CD8-positive, alpha-beta memory T cell (primary cell): Measurements from ENCODE around the gene SORCS1. TPM values are rescaled to one million over a fixed set of nuclear protein-coding genes. Genes with fewer than 3 reads are reported as not detected.

Experiments
- CTCF ChIA-PET: fragments of 350-600 bp; sonication (Branson Sonifier 250); formaldehyde crosslinking; loops from one replicate; lab custom pipeline; 2021; ENCODE audit warnings: antibody characterized with exemption; lab: Charles Lee
- POLR2A ChIA-PET: fragments of 350-600 bp; sonication (Branson Sonifier 250); formaldehyde crosslinking; loops from one replicate; lab custom pipeline; 2021; ENCODE audit warnings: antibody characterized with exemption; lab: Charles Lee
- DNase-seq, 5 donors: peaks; one replicate each; pipeline versions ENCODE4 v3.0.0 to v3.0.0-alpha.2; 2020 to 2022; ENCODE audit warnings: mixed read lengths in 1 of 5
- H3K27ac ChIP-seq: one replicate; pipeline ENCODE4 v1.7.0; 2013; ENCODE audit warnings: low read depth, mild to moderate bottlenecking, low read length, moderate library complexity
- H3K27me3 ChIP-seq: 2 replicates; pipeline ENCODE4 v1.7.0; 2013; ENCODE audit warnings: low read length, mild to moderate bottlenecking; ENCODE audit not compliant: insufficient read depth, poor library complexity, severe bottlenecking
- H3K36me3 ChIP-seq: 2 replicates; pipeline ENCODE4 v1.7.0; 2013; ENCODE audit warnings: mild to moderate bottlenecking, low read length, moderate library complexity; ENCODE audit not compliant: insufficient read depth
- H3K4me1 ChIP-seq: 2 replicates; pipeline ENCODE4 v1.7.0; 2013; ENCODE audit warnings: mild to moderate bottlenecking, low read length, moderate library complexity; ENCODE audit not compliant: insufficient read depth
- H3K4me3 ChIP-seq: 2 replicates; pipeline ENCODE4 v1.7.0; 2013; ENCODE audit warnings: mild to moderate bottlenecking, low read length
- H3K9me3 ChIP-seq: 2 replicates; pipeline ENCODE4 v1.7.0; 2013; ENCODE audit warnings: mild to moderate bottlenecking, low read length
- H3K27ac Mint-ChIP-seq, 8 donors: one replicate each; pipeline ENCODE4 v1.8.0; 2020 to 2021; ENCODE audit warnings: mixed read lengths in 8 of 8, mild to moderate bottlenecking in 6 of 8, inconsistent platforms in 3 of 8, moderate library complexity in 3 of 8
- H3K27me3 Mint-ChIP-seq, 2 donors: one replicate each; pipeline ENCODE4 v1.8.0; 2020 to 2021; ENCODE audit warnings: mixed read lengths in 2 of 2, mild to moderate bottlenecking in 1 of 2, moderate library complexity in 1 of 2
- H3K36me3 Mint-ChIP-seq, 3 donors: one replicate each; pipeline ENCODE4 v1.8.0; 2020 to 2021; ENCODE audit warnings: mixed read lengths in 3 of 3, inconsistent platforms in 1 of 3, mild to moderate bottlenecking in 1 of 3
- H3K4me1 Mint-ChIP-seq, 3 donors: one replicate each; pipeline ENCODE4 v1.8.0; 2020 to 2021; ENCODE audit warnings: mixed read lengths in 3 of 3, inconsistent platforms in 1 of 3, mild to moderate bottlenecking in 1 of 3
- H3K4me3 Mint-ChIP-seq, 7 donors: one replicate each; pipeline ENCODE4 v1.8.0; 2020 to 2021; ENCODE audit warnings: mixed read lengths in 7 of 7, mild to moderate bottlenecking in 6 of 7, moderate library complexity in 4 of 7, inconsistent platforms in 2 of 7
- H3K9me3 Mint-ChIP-seq, 5 donors: one replicate each; pipeline ENCODE4 v1.8.0; 2020 to 2022; ENCODE audit warnings: mixed read lengths in 5 of 5, mild to moderate bottlenecking in 3 of 5, moderate library complexity in 2 of 5, inconsistent platforms in 1 of 5
- polyA plus RNA-seq: library from polyadenylated mRNA; unstranded; fragments of 300-500 nt; fragmentation: Illumina TruSeq; gene quantifications from one replicate; pipeline ENCODE4 v1.2.3, GENCODE V29; 2021
- total RNA-seq, 2 experiments: library from RNA; stranded (reverse); gene quantifications; one replicate each; pipeline ENCODE4 v1.2.3, GENCODE V29; 2021

The SORCS1 gene
- total and polyA plus RNA-seq, 3 experiments from 2014 or later = not detected

DNA sequence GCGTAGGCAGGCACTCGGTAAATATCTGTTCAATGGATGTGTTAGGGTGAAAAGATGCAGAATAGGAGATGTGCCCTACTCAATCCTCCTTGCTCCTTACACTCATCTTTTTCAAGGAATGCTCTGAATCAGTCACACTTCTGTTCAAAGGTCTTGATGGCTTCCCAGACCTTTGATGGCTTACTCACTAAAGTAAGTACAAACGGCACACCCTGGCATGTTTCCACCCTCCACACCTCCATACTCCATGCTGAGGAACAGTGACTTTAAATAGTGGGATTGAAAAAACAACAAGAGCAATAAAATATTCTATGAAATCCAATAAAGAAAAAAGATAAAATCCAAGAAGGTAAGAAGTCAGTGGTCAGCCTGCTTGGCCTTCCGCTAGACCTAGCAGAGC lies 569.2 kb downstream of the SORCS1 start:
- H3K36me3 Mint-ChIP-seq = no peaks in the 10 kb centered on the region
- H3K9me3 ChIP-seq = no peaks in the 10 kb centered on the region
- ChIA-PET POLR2A (no interaction called here), CTCF (no interaction called here)
- H3K4me1 Mint-ChIP-seq = no peaks in the 10 kb centered on the region
- H3K36me3 ChIP-seq = no peaks in the 10 kb centered on the region
- no peak for DNase-seq
- H3K27me3 ChIP-seq = no peaks in the 10 kb centered on the region
- H3K4me3 Mint-ChIP-seq = no peak overlapping the region
- H3K9me3 Mint-ChIP-seq = peaks cover 4 to 13% (median 5%) of the 10 kb centered on the region in 5 donors
- H3K27ac ChIP-seq = no peak overlapping the region
- no peaks in the 10 kb centered on the region for H3K27me3 Mint-ChIP-seq
- no peak overlapping the region for H3K27ac Mint-ChIP-seq
- H3K4me3 ChIP-seq = no peak overlapping the region
- no peaks in the 10 kb centered on the region for H3K4me1 ChIP-seq

DNA sequence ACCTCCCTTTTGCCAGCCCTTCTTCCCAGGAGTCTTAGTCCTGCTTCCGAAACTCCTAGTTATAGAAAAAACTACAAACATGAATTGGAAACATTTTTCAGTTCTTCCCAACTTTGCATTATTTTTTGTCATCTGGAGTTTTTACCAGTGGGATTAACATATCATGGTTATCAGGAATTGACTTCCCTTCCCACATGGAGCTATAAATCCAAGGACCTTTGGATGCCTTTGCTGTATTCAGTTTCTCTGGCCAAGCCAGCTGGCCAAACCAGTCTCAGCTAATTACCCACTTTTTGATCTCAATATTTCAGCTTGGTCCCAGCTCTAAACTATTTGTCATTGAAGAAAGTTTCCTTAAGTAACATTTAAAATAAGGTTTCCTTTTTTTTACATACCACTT lies 570.6 kb downstream of the SORCS1 start:
- H3K36me3 ChIP-seq = no peaks in the 10 kb centered on the region
- Mint-ChIP-seq H3K27me3 (no peaks in the 10 kb centered on the region), H3K4me3 (no peak overlapping the region), H3K36me3 (no peaks in the 10 kb centered on the region), H3K4me1 (no peaks in the 10 kb centered on the region), H3K27ac (no peak overlapping the region), H3K9me3 (peaks cover 4 to 27% (median 5%) of the 10 kb centered on the region in 5 donors)
- DNase-seq = no peak
- H3K9me3 ChIP-seq = no peaks in the 10 kb centered on the region
- no peak overlapping the region for H3K27ac ChIP-seq
- H3K4me3 ChIP-seq = no peak overlapping the region
- no peaks in the 10 kb centered on the region for H3K27me3 ChIP-seq
- ChIA-PET POLR2A (no interaction called here), CTCF (no interaction called here)
- no peaks in the 10 kb centered on the region for H3K4me1 ChIP-seq

DNA sequence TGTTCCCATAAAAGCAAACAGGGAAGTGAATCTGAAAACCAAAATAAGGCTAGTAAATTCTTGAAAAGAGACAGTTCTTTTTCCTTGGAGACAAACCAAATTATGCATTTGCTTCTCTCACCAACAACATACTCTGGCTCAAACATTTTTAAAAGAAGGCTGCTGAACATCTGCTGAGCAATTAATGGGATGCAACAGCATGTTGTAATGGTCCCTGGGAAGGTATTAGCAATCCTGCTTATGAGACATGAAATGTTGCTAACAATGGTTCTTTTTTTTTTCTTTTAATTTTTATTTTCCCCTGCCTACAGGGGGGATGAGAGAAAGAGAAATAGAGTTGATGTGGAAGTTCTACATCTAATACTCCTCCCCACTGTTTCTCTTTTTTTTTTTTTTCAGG lies 572.1 kb downstream of the SORCS1 start:
- CTCF ChIA-PET = no interaction called here
- H3K4me3 ChIP-seq = no peak overlapping the region
- POLR2A ChIA-PET = no interaction called here
- H3K36me3 Mint-ChIP-seq = no peaks in the 10 kb centered on the region
- H3K4me3 Mint-ChIP-seq = no peak overlapping the region
- H3K4me1 ChIP-seq = no peaks in the 10 kb centered on the region
- H3K27me3 ChIP-seq = no peaks in the 10 kb centered on the region
- no peaks in the 10 kb centered on the region for H3K4me1 Mint-ChIP-seq
- H3K36me3 ChIP-seq = no peaks in the 10 kb centered on the region
- H3K9me3 Mint-ChIP-seq = peaks cover 4 to 29% (median 8%) of the 10 kb centered on the region in 5 donors
- no peaks in the 10 kb centered on the region for H3K27me3 Mint-ChIP-seq
- H3K9me3 ChIP-seq = no peaks in the 10 kb centered on the region
- no peak overlapping the region for H3K27ac Mint-ChIP-seq
- no peak overlapping the region for H3K27ac ChIP-seq
- DNase-seq = no peak

DNA sequence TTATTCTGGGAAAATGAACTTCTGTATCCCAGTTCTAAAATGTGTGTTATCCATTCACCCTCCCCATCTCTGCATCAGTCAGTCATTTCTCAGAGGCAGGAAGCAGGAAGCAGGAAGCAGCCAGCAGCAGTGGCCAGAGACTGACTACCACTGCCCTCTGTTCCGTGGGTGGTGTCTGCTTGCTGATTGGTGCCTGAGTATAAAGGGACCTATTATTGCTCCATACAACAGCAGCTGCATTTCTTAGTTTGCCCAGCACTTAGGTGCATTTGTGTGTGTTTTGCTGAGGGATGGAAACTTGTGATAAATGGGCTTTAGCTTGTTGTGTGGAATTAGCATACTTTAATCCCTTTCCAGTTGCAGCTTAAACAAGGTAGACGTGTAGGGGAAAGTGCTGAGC lies 582.2 kb downstream of the SORCS1 start:
- H3K27ac Mint-ChIP-seq = no peak overlapping the region
- Histone ChIP-seq H3K4me1 (no peaks in the 10 kb centered on the region), H3K27me3 (no peaks in the 10 kb centered on the region), H3K9me3 (no peaks in the 10 kb centered on the region), H3K4me3 (no peak overlapping the region), H3K36me3 (no peaks in the 10 kb centered on the region), H3K27ac (no peak overlapping the region)
- ChIA-PET POLR2A (no interaction called here), CTCF (no interaction called here)
- DNase-seq = no peak
- H3K27me3 Mint-ChIP-seq = no peaks in the 10 kb centered on the region
- no peaks in the 10 kb centered on the region for H3K36me3 Mint-ChIP-seq
- H3K9me3 Mint-ChIP-seq = peaks cover under 1 to 17% (median 5%) of the 10 kb centered on the region in 5 donors
- no peak overlapping the region for H3K4me3 Mint-ChIP-seq
- H3K4me1 Mint-ChIP-seq = no peaks in the 10 kb centered on the region

DNA sequence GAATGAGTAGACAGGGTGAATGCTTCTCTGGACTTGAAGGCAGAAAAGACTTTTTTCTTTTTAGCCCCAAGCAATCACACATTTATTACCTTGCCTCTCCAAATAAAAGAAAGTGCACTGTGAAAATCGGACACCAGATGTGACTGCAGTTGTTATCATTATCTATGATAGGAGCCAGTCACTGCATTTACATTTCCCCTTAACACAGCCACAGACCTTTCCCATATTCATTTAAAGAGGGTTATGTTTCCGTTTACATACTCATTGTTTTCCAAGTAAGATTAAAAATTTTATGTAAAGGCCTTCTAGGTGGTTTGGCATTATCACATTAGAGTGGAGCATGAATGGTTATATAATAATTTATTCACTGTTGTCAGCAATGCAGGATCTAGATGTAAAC lies 586.8 kb downstream of the SORCS1 start:
- Mint-ChIP-seq H3K36me3 (no peaks in the 10 kb centered on the region), H3K4me3 (no peak overlapping the region), H3K27ac (no peak overlapping the region), H3K27me3 (no peaks in the 10 kb centered on the region), H3K9me3 (peaks cover 0 to 17% (median 3%) of the 10 kb centered on the region in 5 donors), H3K4me1 (no peaks in the 10 kb centered on the region)
- Histone ChIP-seq H3K4me3 (no peak overlapping the region), H3K9me3 (no peaks in the 10 kb centered on the region), H3K27ac (no peak overlapping the region), H3K4me1 (no peaks in the 10 kb centered on the region), H3K27me3 (no peaks in the 10 kb centered on the region), H3K36me3 (no peaks in the 10 kb centered on the region)
- DNase-seq = no peak
- ChIA-PET CTCF (no interaction called here), POLR2A (no interaction called here)

DNA sequence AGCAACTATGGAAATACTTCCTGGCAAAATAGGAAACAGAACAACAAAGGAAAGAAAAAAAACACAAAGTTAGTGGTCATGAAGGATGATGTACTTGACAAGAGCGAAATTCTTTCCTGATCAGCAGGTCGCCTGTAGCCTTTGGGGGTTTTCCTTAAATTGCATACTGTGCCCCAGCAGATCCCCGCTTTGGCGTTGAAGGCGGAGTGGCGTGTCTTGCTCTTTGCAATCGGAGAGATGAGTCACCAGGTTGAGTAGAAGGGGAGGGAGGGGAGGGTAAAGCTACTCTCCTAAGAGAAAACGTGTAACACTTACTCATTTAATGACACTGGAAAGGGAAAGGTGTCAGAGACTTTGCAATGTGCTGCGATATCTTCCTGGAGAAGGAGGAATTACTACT lies 587.2 kb downstream of the SORCS1 start:
- DNase-seq = no peak
- POLR2A ChIA-PET = no interaction called here
- Mint-ChIP-seq H3K27me3 (no peaks in the 10 kb centered on the region), H3K4me3 (no peak overlapping the region), H3K36me3 (no peaks in the 10 kb centered on the region), H3K27ac (no peak overlapping the region), H3K4me1 (no peaks in the 10 kb centered on the region), H3K9me3 (peaks cover 0 to 17% (median 3%) of the 10 kb centered on the region in 5 donors)
- H3K27me3 ChIP-seq = no peaks in the 10 kb centered on the region
- H3K4me1 ChIP-seq = no peaks in the 10 kb centered on the region
- no peaks in the 10 kb centered on the region for H3K36me3 ChIP-seq
- CTCF ChIA-PET = no interaction called here
- no peak overlapping the region for H3K27ac ChIP-seq
- H3K9me3 ChIP-seq = no peaks in the 10 kb centered on the region
- no peak overlapping the region for H3K4me3 ChIP-seq

DNA sequence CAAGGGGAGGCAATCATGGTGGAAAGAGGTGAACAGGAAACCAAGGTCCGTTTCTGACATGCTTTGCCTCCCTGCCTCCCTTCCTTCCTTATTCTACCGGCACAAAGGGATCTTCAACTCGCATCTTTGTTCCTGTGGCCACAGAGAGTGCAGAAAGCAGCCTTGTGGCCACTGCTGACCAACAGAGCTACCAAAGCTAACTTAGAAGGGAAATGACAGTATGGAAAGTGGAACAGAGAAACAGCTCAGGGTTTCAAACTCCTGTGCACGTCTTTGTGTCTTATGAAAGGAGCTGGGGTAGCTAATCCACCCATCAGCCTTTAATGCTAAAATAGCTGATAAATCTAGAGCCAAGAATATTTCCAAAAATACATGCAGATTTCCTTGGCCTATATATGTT lies 588.0 kb downstream of the SORCS1 start:
- H3K9me3 ChIP-seq = no peaks in the 10 kb centered on the region
- Mint-ChIP-seq H3K27ac (no peak overlapping the region), H3K4me1 (no peaks in the 10 kb centered on the region), H3K4me3 (no peak overlapping the region), H3K27me3 (no peaks in the 10 kb centered on the region), H3K9me3 (peaks cover 0 to 17% (median 3%) of the 10 kb centered on the region in 5 donors), H3K36me3 (no peaks in the 10 kb centered on the region)
- ChIA-PET POLR2A (no interaction called here), CTCF (no interaction called here)
- H3K4me1 ChIP-seq = no peaks in the 10 kb centered on the region
- H3K4me3 ChIP-seq = no peak overlapping the region
- DNase-seq = no peak
- no peaks in the 10 kb centered on the region for H3K36me3 ChIP-seq
- H3K27ac ChIP-seq = no peak overlapping the region
- H3K27me3 ChIP-seq = no peaks in the 10 kb centered on the region

DNA sequence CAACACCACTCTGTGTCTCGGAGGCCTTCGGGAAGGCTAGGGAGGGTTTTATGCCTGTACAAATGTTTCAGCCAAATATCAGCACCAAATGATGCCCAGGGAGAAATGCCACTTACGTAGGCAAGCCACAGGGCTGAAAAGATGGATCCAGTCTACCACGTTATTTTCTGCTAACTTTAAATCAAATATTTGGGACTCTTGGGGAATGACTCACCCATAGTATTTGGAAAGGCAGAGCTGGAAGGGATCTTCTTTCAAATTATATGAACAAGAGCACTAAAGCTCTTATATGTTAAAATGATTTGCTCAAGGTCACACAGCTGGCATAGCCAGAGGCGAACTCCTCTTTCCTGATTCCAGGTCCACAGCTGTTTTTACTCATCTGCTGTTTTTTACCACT lies 591.4 kb downstream of the SORCS1 start:
- H3K36me3 Mint-ChIP-seq = no peaks in the 10 kb centered on the region
- H3K27me3 Mint-ChIP-seq = no peaks in the 10 kb centered on the region
- POLR2A ChIA-PET = no interaction called here
- Histone ChIP-seq H3K4me1 (no peaks in the 10 kb centered on the region), H3K36me3 (no peaks in the 10 kb centered on the region), H3K27me3 (no peaks in the 10 kb centered on the region), H3K27ac (no peak overlapping the region), H3K9me3 (no peaks in the 10 kb centered on the region), H3K4me3 (no peak overlapping the region)
- CTCF ChIA-PET = no interaction called here
- no peaks in the 10 kb centered on the region for H3K4me1 Mint-ChIP-seq
- no peak for DNase-seq
- H3K4me3 Mint-ChIP-seq = no peak overlapping the region
- no peak overlapping the region for H3K27ac Mint-ChIP-seq
- H3K9me3 Mint-ChIP-seq = peaks cover 0 to 17% (median 5%) of the 10 kb centered on the region in 5 donors
